Spleen (tissue), 7 donors: ENCODE measurements around the gene PPM1H.

ENCODE experiments used
- POLR2A ChIP-seq, 3 donors: fragments of 450-650 bp; IDR thresholded peaks; one replicate each; pipeline ENCODE4 v1.5.1; 2017; ENCODE audit warnings: antibody characterized with exemption in 3 of 3, mild to moderate bottlenecking in 1 of 3
- TF ChIP-seq, protein P1 (sequence below), 11 experiments: fragments of 200-600 bp in 7 of 11; fragments of 450-650 bp in 4 of 11; sonication (generic) in 4 of 11; IDR thresholded peaks in 8 of 11; conservative IDR thresholded peaks in 3 of 11; 1 replicate in 7 of 11; 2 replicates in 4 of 11; pipeline versions ENCODE4 v1.4.0 to v1.8.0; 2016 to 2021; ENCODE audit warnings: antibody characterized with exemption in 11 of 11, inconsistent platforms in 4 of 11, mild to moderate bottlenecking in 1 of 11
- donor health status: DM: no; HTN: no; CAD: no; lungs with moderate emphysema.
- donor health status: DM: no; HTN: no; CAD: no.
- donor health status: DM: no; HTN: no; CAD: no.

GRCh38 chr12:62785941-62786559, 148.9 kb downstream of the PPM1H start:
- TF ChIP-seq, protein P1, sequence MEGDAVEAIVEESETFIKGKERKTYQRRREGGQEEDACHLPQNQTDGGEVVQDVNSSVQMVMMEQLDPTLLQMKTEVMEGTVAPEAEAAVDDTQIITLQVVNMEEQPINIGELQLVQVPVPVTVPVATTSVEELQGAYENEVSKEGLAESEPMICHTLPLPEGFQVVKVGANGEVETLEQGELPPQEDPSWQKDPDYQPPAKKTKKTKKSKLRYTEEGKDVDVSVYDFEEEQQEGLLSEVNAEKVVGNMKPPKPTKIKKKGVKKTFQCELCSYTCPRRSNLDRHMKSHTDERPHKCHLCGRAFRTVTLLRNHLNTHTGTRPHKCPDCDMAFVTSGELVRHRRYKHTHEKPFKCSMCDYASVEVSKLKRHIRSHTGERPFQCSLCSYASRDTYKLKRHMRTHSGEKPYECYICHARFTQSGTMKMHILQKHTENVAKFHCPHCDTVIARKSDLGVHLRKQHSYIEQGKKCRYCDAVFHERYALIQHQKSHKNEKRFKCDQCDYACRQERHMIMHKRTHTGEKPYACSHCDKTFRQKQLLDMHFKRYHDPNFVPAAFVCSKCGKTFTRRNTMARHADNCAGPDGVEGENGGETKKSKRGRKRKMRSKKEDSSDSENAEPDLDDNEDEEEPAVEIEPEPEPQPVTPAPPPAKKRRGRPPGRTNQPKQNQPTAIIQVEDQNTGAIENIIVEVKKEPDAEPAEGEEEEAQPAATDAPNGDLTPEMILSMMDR (IDR thresholded peaks at IDR 0.05 in 8 of 11, conservative IDR thresholded peaks at IDR 0.05 in 3 of 11): no peak
- no peak for TF ChIP-seq POLR2A (IDR thresholded peaks at IDR 0.05)
